HFF-Myc (cell line): ENCODE results near the gene ACOT11.

Source experiments
- DNase-seq: peaks from one replicate; pipeline ENCODE4 v3.0.0-alpha.2; 2011; ENCODE audit warnings: low read depth; ENCODE audit errors: extremely low read depth
- H3K4me3 ChIP-seq: replicated peaks from 2 replicates; pipeline ENCODE4 v1.5.1; 2011; ENCODE audit warnings: low read depth, mild to moderate bottlenecking, control low read depth, low read length
- TF ChIP-seq, protein P1 (sequence below): IDR thresholded peaks from 2 replicates; pipeline ENCODE4 v1.5.1; 2012; ENCODE audit warnings: mild to moderate bottlenecking, low read depth, low read length, control low read depth; ENCODE audit errors: missing control alignments

ACOT11 gene

DNA sequence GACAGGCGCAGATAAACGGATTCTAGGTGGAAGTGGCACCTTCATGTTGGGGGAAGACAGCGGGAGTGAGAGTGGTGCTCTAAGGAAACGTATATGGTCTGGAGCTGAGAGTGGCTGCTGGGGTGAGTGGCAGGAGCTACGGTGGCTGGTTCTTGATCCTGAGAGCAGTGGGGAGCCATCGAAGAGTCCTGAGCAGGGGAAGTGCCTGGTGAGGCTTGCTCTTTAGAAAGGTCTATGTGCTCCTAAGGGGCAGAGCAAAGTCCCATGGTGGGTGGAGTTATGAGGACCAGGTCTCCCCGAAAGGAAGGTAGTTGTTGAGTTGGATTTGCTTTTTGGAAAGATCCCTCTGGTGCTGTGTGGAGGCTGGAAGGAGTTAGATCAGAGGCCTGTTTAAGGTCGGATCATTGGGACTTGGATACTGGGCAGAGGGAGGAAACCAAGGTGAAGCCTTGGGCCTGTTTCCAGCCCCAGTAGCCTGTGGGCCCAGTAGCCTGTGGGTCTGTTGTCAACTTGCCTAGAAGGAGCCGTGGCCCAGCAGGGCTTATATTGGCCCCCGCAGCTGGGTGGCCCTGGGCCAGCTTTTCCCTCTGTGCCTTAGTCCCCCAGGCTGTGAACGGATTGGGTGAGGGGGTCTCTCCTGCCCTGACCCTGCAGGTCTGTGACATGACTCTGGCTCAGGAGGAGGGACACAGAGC is 33.0 kb downstream of the ACOT11 start:
- TF ChIP-seq, protein P1, sequence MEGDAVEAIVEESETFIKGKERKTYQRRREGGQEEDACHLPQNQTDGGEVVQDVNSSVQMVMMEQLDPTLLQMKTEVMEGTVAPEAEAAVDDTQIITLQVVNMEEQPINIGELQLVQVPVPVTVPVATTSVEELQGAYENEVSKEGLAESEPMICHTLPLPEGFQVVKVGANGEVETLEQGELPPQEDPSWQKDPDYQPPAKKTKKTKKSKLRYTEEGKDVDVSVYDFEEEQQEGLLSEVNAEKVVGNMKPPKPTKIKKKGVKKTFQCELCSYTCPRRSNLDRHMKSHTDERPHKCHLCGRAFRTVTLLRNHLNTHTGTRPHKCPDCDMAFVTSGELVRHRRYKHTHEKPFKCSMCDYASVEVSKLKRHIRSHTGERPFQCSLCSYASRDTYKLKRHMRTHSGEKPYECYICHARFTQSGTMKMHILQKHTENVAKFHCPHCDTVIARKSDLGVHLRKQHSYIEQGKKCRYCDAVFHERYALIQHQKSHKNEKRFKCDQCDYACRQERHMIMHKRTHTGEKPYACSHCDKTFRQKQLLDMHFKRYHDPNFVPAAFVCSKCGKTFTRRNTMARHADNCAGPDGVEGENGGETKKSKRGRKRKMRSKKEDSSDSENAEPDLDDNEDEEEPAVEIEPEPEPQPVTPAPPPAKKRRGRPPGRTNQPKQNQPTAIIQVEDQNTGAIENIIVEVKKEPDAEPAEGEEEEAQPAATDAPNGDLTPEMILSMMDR: no peak
- no peak for DNase-seq
- H3K4me3 ChIP-seq: no peak overlapping the region

DNA sequence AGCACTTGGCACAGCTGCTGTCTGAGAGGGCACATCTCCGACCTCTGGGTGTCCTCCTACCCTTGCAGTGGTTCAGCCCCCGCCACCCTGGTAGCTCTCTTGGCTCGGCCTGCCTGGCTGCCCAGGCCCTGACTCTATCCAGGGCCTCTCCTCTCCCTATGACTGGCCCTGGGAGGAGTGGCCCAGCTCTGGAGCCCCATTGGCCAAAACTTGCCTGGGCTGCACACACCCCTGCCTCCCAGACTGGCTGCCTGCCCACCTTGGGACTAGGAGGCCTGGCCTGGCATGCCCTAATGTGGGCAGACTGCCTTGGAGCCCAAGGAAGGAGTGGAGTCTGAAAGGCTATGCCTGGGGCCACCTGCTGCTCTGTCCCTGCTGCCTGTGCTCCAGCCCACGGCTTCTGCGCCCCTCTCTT is 33.6 kb downstream of the ACOT11 start:
- TF ChIP-seq, protein P1: no peak
- peak; percentile 19 for DNase-seq
- no peak overlapping the region for H3K4me3 ChIP-seq

GRCh38 chr1:54582566-54583306 is 34.7 kb downstream of the ACOT11 start:
- no peak for DNase-seq
- TF ChIP-seq, protein P1: no peak
- H3K4me3 ChIP-seq: no peak overlapping the region

GRCh38 chr1:54583307-54583686 is 35.3 kb downstream of the ACOT11 start:
- TF ChIP-seq, protein P1: no peak
- DNase-seq: no peak
- H3K4me3 ChIP-seq: no peak overlapping the region

DNA sequence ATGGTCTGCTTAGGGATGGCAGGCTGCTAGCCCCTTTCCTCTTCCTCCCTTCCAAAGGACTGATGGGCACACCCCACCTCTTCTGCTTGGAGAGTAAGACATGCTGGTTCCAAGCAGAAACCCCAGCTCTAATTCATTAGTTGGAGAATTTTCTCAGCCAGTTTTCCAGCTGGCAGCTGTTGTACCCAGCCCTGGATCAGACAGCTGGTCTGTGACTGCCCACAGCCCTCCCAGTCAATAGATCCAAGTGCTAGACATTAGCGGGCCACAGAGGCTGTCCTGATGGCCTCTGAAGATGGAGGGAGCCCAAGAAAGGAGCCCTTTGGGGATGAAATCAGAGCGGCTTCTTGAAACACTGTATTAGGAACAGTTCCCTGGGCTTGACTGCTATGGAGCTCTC is 35.8 kb downstream of the ACOT11 start:
- H3K4me3 ChIP-seq: no peak overlapping the region
- TF ChIP-seq, protein P1: no peak
- DNase-seq: no peak

GRCh38 chr1:54584575-54584974 is 36.5 kb downstream of the ACOT11 start:
- no peak for DNase-seq
- TF ChIP-seq, protein P1: no peak
- H3K4me3 ChIP-seq: no peak overlapping the region
